Breast epithelium (tissue), 4 donors: Measurements from ENCODE around the gene C1orf185. TPM values are rescaled to one million over a fixed set of nuclear protein-coding genes. Genes with fewer than 3 reads are reported as not detected.
"Not testable (repeated sequence)": the region's sequence is repeated elsewhere in the genome, so short reads cannot be mapped to it uniquely, and the experiment has no call there.

Experiments
- DNase-seq, 2 donors: peaks; one replicate each; pipeline ENCODE4 v3.0.0-alpha.2; 2019; ENCODE audit warnings: low spot score in 2 of 2
- H3K27ac ChIP-seq, 2 donors: fragments of 200-600 bp; sonication (generic) in 1 of 2; one replicate each; pipeline ENCODE4 v1.5.1; 2016 to 2019; ENCODE audit warnings: mild to moderate bottlenecking in 1 of 2
- H3K27me3 ChIP-seq, 2 donors: fragments of 200-600 bp; sonication (generic) in 1 of 2; one replicate each; pipeline versions ENCODE4 v1.5.1 to v1.6.0; 2017 to 2019; ENCODE audit warnings: control low read depth in 1 of 2, mild to moderate bottlenecking in 1 of 2
- H3K36me3 ChIP-seq: fragments of 200-600 bp; one replicate; pipeline ENCODE4 v1.5.1; 2019
- H3K4me1 ChIP-seq, 2 donors: fragments of 200-600 bp; sonication (generic); one replicate each; pipeline ENCODE4 v1.5.1; 2016 to 2019; ENCODE audit warnings: control low read depth in 1 of 2
- H3K4me3 ChIP-seq, 3 donors: fragments of 200-600 bp; sonication (generic); 1 replicate in 2 of 3; 2 replicates in 1 of 3; pipeline ENCODE4 v1.5.1; 2016 to 2019; ENCODE audit warnings: mild to moderate bottlenecking in 3 of 3, moderate library complexity in 2 of 3
- H3K9me3 ChIP-seq, 2 donors: fragments of 200-600 bp; sonication (generic) in 1 of 2; one replicate each; pipeline ENCODE4 v1.5.1; 2016 to 2019; ENCODE audit warnings: control low read depth in 1 of 2
- POLR2A ChIP-seq: fragments of 450-650 bp; IDR thresholded peaks from one replicate; pipeline ENCODE4 v1.6.1; 2016; ENCODE audit warnings: antibody characterized with exemption, mild to moderate bottlenecking, moderate library complexity
- POLR2AphosphoS5 ChIP-seq, 3 donors: sonication (generic); formaldehyde crosslinking; IDR thresholded peaks; one replicate each; pipeline ENCODE4 v1.6.1; 2017; ENCODE audit warnings: antibody characterized with exemption in 3 of 3
- intact Hi-C: fragments of 100-400 bp; cut with DNase I; formaldehyde crosslinking; loops from one replicate; pipeline ENCODE4 v1.15.1; 2023; ENCODE audit warnings: low total_unique reads
- total RNA-seq, 3 donors: library from RNA; depleted of rRNA; stranded (reverse); fragments of >200 nt; gene quantifications; one replicate each; pipeline ENCODE4 v1.1.0, GENCODE V29; 2016
- TF ChIP-seq, protein P1 (sequence below), 3 donors: fragments of 450-650 bp; IDR thresholded peaks; one replicate each; pipeline ENCODE4 v1.5.1; 2016 to 2017; ENCODE audit warnings: antibody characterized with exemption in 3 of 3, mild to moderate bottlenecking in 3 of 3, moderate library complexity in 3 of 3

The C1orf185 gene
- total RNA-seq, 3 donors from 2014 or later, result not detected

DNA sequence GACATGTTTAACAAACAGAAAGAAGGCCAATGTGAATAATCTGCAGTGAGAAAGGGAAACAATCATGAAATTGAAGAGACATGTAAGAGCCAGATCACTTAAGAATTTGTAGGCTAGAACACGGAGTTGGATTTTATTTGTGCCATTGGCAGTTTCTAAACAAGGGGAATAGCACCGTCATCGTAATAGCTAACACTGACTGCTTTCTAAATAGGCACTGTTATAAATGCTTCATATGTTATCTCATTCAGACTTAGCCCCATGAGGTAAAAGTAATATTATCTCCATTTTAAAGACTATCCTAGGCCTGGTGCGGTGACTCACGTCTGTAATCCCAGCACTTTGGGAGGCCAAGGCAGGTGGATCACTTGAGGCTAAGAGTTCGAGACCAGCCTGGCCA, 12.1 kb downstream of the C1orf185 start:
- Histone ChIP-seq H3K27me3 (no peaks in the 10 kb centered on the region), H3K9me3 (no peaks in the 10 kb centered on the region), H3K4me1 (no peaks in the 10 kb centered on the region), H3K4me3 (no peak overlapping the region), H3K36me3 (no peaks in the 10 kb centered on the region), H3K27ac (no peak overlapping the region)
- TF ChIP-seq, protein P1, sequence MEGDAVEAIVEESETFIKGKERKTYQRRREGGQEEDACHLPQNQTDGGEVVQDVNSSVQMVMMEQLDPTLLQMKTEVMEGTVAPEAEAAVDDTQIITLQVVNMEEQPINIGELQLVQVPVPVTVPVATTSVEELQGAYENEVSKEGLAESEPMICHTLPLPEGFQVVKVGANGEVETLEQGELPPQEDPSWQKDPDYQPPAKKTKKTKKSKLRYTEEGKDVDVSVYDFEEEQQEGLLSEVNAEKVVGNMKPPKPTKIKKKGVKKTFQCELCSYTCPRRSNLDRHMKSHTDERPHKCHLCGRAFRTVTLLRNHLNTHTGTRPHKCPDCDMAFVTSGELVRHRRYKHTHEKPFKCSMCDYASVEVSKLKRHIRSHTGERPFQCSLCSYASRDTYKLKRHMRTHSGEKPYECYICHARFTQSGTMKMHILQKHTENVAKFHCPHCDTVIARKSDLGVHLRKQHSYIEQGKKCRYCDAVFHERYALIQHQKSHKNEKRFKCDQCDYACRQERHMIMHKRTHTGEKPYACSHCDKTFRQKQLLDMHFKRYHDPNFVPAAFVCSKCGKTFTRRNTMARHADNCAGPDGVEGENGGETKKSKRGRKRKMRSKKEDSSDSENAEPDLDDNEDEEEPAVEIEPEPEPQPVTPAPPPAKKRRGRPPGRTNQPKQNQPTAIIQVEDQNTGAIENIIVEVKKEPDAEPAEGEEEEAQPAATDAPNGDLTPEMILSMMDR (IDR thresholded peaks at IDR 0.05), result no peak
- TF ChIP-seq POLR2A (no peak), POLR2AphosphoS5 (IDR thresholded peaks at IDR 0.05) (no peak)
- intact Hi-C loops, result no loop called here
- DNase-seq, result no peak

DNA sequence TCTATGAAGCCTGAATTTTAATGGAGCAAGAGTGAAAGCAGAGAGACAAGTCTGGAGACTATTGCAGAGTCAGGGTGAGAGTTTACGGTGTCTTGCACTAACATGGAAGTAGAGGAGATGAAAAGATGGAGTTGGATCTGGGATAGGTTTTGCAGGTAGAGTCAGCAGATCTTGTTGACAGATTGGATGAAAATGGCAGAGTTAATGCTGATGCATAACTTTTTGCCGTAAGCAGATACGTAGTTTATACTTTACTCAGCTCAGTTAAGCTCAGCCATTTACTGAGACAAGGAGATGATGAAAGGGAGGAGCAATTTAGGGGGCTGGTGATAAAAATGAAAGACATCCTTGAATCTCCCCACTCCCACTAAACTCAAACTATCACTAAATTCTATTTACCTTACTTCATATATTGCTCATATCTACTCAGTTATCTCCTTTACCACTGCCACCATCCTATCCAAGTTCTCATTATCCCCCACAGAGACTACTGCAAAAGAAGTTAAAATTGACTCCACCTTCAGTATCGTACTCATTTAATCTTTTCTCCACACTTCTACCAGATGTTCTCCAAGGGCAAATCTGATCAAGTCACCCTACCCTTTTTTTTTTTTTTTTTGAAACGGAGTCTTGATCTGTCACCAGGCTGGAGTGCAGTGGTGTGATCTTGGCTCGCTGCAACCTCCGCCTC, 13.8 kb downstream of the C1orf185 start:
- H3K4me3 ChIP-seq, result no peak overlapping the region
- DNase-seq, result no peak
- TF ChIP-seq, protein P1 (IDR thresholded peaks at IDR 0.05), result no peak
- TF ChIP-seq POLR2AphosphoS5 (IDR thresholded peaks at IDR 0.05) (no peak), POLR2A (no peak)
- intact Hi-C loops, result no loop called here
- no peaks in the 10 kb centered on the region for H3K9me3 ChIP-seq
- H3K27ac ChIP-seq, result no peak overlapping the region
- no peaks in the 10 kb centered on the region for H3K27me3 ChIP-seq
- H3K4me1 ChIP-seq, result no peaks in the 10 kb centered on the region
- no peaks in the 10 kb centered on the region for H3K36me3 ChIP-seq

DNA sequence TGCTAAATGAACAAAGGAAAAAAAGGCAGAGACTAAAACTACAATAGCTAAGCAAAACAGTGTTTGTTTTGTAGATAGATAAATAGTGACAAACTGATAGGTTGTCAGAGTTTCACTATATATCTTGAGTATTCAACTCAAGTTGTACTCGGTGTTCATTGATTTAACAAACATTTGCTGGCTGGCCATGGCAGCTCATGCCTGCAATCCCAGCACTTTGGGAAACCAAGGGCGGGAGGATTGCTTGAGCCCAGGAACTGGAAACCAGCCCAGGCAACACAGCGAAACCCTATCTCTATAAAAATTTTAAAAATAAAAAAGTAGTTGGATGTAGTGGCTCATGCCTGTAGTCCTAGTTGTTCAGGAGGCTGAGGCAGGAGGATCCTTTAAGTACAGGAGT, 17.3 kb downstream of the C1orf185 start:
- TF ChIP-seq, protein P1 (IDR thresholded peaks at IDR 0.05), result no peak
- no peak for TF ChIP-seq POLR2AphosphoS5 (IDR thresholded peaks at IDR 0.05)
- no peak for TF ChIP-seq POLR2A
- H3K36me3 ChIP-seq, result no peaks in the 10 kb centered on the region
- DNase-seq, result no peak
- H3K9me3 ChIP-seq, result no peaks in the 10 kb centered on the region
- no peak overlapping the region for H3K27ac ChIP-seq
- H3K4me3 ChIP-seq, result no peak overlapping the region
- no peaks in the 10 kb centered on the region for H3K27me3 ChIP-seq
- intact Hi-C loops, result no loop called here
- H3K4me1 ChIP-seq, result no peaks in the 10 kb centered on the region

DNA sequence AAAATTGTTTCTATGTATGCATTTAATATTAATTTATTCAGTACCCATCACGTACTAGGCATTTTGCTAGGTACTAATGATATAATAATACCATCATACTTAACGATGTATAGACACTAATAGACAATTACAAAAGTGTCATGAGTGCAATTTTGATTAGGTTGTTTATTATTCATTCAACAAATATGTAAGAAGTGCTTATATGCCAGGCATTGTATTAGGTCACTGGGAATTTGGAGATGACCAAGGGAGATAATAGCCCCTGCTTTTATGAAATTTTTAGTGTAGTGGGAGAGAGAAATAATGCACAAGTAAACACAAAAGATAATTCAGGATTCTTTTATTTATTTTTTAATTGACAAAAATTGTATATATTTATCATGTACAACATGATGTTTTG, 18.6 kb downstream of the C1orf185 start:
- intact Hi-C loops, result no loop called here
- H3K36me3 ChIP-seq, result no peaks in the 10 kb centered on the region
- no peaks in the 10 kb centered on the region for H3K4me1 ChIP-seq
- no peaks in the 10 kb centered on the region for H3K27me3 ChIP-seq
- H3K27ac ChIP-seq, result no peak overlapping the region
- H3K4me3 ChIP-seq, result no peak overlapping the region
- no peaks in the 10 kb centered on the region for H3K9me3 ChIP-seq
- DNase-seq, result no peak
- TF ChIP-seq POLR2AphosphoS5 (IDR thresholded peaks at IDR 0.05) (no peak), POLR2A (no peak)
- TF ChIP-seq, protein P1 (IDR thresholded peaks at IDR 0.05), result no peak

DNA sequence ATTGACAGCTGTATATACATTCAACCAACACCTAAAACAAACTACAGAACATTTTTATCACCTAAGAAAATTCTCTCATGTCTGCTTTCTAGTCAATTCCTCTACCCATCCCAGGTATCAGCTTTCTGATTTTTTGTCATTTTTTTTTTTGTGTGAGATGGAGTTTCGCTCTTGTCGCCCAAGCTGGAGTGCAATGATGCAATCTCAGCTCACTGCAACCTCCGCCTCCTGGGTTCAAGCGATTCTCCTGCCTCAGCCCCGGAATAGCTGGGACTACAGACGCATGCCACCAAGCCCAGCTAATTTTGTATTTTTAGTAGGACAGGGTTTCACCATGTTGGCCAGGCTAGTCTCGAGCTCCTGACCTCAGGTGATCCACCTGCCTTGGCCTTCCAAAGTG, 25.1 kb downstream of the C1orf185 start:
- H3K27ac ChIP-seq, H3K4me1 ChIP-seq, intact Hi-C loops, H3K9me3 ChIP-seq, H3K4me3 ChIP-seq, H3K36me3 ChIP-seq, DNase-seq, H3K27me3 ChIP-seq: not testable (repeated sequence)

DNA sequence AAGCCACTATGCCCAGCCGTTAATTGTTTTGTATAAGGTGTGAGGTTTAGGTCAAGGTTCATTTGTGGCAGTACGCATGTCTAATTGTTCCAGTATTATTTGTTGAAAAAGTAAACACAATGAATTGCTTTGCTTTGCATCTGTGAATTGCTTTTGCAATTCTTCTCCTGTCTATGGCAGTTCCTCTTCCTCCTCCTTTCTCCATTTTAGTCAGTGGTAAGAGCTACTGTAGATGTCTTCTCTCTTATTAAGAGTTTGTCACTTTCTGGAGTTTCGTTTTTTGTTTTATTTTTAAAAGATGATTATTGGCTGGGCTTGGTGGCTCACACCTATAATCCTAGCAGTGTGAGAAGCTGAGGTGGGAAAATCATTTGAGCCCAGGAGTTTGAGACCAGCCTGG, 29.2 kb downstream of the C1orf185 start:
- H3K27ac ChIP-seq, result no peak overlapping the region
- no peak overlapping the region for H3K4me3 ChIP-seq
- peaks cover 10 to 26% of the 10 kb centered on the region in 2 donors for H3K9me3 ChIP-seq
- no peaks in the 10 kb centered on the region for H3K36me3 ChIP-seq
- no peaks in the 10 kb centered on the region for H3K27me3 ChIP-seq
- no peaks in the 10 kb centered on the region for H3K4me1 ChIP-seq
- TF ChIP-seq, protein P1 (IDR thresholded peaks at IDR 0.05), result no peak
- no peak for TF ChIP-seq POLR2A
- TF ChIP-seq POLR2AphosphoS5 (IDR thresholded peaks at IDR 0.05), result no peak
- DNase-seq, result no peak
- intact Hi-C loops, result no loop called here
